ENCODE data around the gene KIFC1. TPM values are rescaled to one million over a fixed set of nuclear protein-coding genes. Genes with fewer than 3 reads are reported as not detected.

KIFC1 gene
- total and polyA plus RNA-seq, 2 of the 4 experiments (the other 2 are of a cell fraction): 33.9 to 40.6 TPM

DNA sequence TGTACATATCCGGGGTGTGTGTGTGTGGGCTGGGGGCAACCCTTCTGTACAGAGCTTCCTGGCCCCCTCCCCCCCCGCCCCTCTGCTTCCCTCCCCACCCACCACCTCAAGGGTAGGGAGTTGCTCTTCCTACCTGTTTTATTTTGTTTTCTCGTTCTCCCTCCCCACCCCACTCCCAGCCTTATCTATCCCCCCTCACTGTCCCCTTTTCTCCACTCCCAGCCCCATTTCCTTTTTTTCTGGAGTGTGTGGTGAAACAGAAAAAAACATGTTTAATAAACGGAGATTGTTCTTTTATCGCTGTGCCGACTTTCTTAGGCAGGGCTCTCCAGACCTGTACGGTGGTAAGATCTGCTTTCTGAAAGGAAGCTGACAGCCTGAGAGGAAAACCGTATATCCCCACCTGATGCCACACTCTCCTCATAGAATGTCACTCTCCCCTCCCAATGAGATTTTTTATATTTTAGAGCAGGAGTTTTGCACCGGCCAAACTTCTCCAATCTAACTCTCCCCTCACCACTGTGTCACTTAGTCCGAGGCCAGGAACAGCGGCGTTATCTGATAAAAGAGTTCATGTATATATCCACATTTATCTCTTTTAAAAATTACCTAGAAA, 61.9 kb downstream of the KIFC1 start:
- Histone ChIP-seq H2BK5ac (ENCODE audit: low read depth, low read length, poor library complexity, severe bottlenecking) (peak overlapping the region; percentile 56), H2BK20ac (ENCODE audit: low read depth, low read length) (no peak overlapping the region), H2BK15ac (ENCODE audit: low read depth, low read length) (no peak overlapping the region), H3K4ac (ENCODE audit: low read depth, low read length) (peak overlapping the region; percentile 63; the same call in 1 of the 2 replicates), H3K56ac (ENCODE audit: extremely low read depth, insufficient read depth, low read length) (peak overlapping the region; percentile 48), H3K9me1 (ENCODE audit: insufficient read depth, low read length) (peaks cover 3% of the 10 kb centered on the region; the same call in 1 of the 2 replicates), H3K14ac (replicated peaks; ENCODE audit: low read depth, low read length) (peak overlapping the region; percentile 75), H3K18ac (ENCODE audit: low read depth, low read length) (no peak overlapping the region), H2AFZ (replicated peaks; ENCODE audit: low read length, poor library complexity) (peak overlapping the region; percentile 9), H3K4me2 (ENCODE audit: low read depth, low read length) (peak overlapping the region; percentile 88), H2BK120ac (ENCODE audit: low read depth, low read length) (no peak overlapping the region), H3K79me1 (ENCODE audit: low read depth in 1 of 2, low read length in 2 of 2) (peaks cover 26 to 44% of the 10 kb centered on the region in 2 experiments; a peak in 3 of 4 replicates), H4K91ac (ENCODE audit: insufficient read depth, low read depth, low read length) (no peak overlapping the region), H3K4me1 (ENCODE audit: control insufficient read depth, insufficient read depth, low read length) (peaks cover 4% of the 10 kb centered on the region), H4K5ac (ENCODE audit: low read depth, low read length) (no peak overlapping the region), H3K27me3 (ENCODE audit: control insufficient read depth, insufficient read depth, low read length) (no peaks in the 10 kb centered on the region), H3K36me3 (ENCODE audit: control insufficient read depth, insufficient read depth, low read length) (peaks cover 17% of the 10 kb centered on the region; the same call in 1 of the 2 replicates), H2AK5ac (ENCODE audit: low read depth, low read length) (peak overlapping the region; percentile 65), H4K8ac (ENCODE audit: low read depth in 2 of 2, low read length in 2 of 2) (peak overlapping the region; percentile 28 to 79; a peak in 3 of 4 replicates), H3K9ac (ENCODE audit: low read depth, low read length) (peak overlapping the region; percentile 82), H3K27ac (ENCODE audit: insufficient read depth, low read length) (peak overlapping the region; percentile 72), H2AK9ac (replicated peaks; ENCODE audit: low read depth, low read length, poor library complexity) (peak overlapping the region; percentile 70), H3K23ac (ENCODE audit: low read depth, low read length) (peak overlapping the region; percentile 39; the same call in 1 of the 2 replicates), H3K4me3 (ENCODE audit: insufficient read depth, low read depth, low read length) (peak overlapping the region; percentile 73), H3K9me3 (ENCODE audit: control insufficient read depth, insufficient read depth, low read length) (no peaks in the 10 kb centered on the region), H4K20me1 (ENCODE audit: insufficient read depth, low read length) (no peaks in the 10 kb centered on the region)
- ATAC-seq (ENCODE audit: low read depth) (peak; percentile 1; the same call in 1 of the 2 replicates), DNase-seq (no peak)
- in situ Hi-C loops (cut with MboI; ENCODE audit: low sequenced_read_pairs) (loop anchor here (10.0 kb wide), 1 partner anchor 251 kb away; no protein-coding TSS in a partner anchor), intact Hi-C loops (cut with micrococcal nuclease) (loop anchor here (10.0 kb wide), 1 partner anchor 221 kb away; no protein-coding TSS in a partner anchor), dilution Hi-C loops (cut with HindIII; ENCODE audit: low sequenced_read_pairs, unreplicated experiment) (no loop called here)
- CTCF ChIA-PET: no interaction called here
- WGBS, 2 experiments (ENCODE audit: extremely low coverage in 2 of 2, insufficient read length in 1 of 2): no CpG with 5 or more reads among the region's 12 CpGs
- no TSS peak for BruUV-seq (replicated peaks)
- POLR2A ChIA-PET (ENCODE audit: unreplicated experiment): no interaction called here
- no peak for TF ChIP-seq MXI1 (IDR thresholded peaks at IDR 0.05; ENCODE audit: borderline replicate concordance, low read depth, low read length)
- no peak for TF ChIP-seq CEBPB (IDR thresholded peaks at IDR 0.05; ENCODE audit: low read depth, low read length)
- TF ChIP-seq NFE2L2 (IDR thresholded peaks at IDR 0.05; ENCODE audit: low read depth, low read length): no peak
- TF ChIP-seq FOS (IDR thresholded peaks at IDR 0.05; ENCODE audit: low read depth, low read length): no peak
